Neural cell (in vitro differentiated cells): ENCODE data around the gene PLXNA2. TPM values are rescaled to one million over a fixed set of nuclear protein-coding genes. Genes with fewer than 3 reads are reported as not detected.

Source experiments
- H2AFZ ChIP-seq: fragments of 200-600, 300-800 bp; sonication (generic), shearing (Covaris generic); 2 replicates; pipeline ENCODE4 v1.6.0; 2014; ENCODE audit warnings: low read depth, mild to moderate bottlenecking, antibody characterized with exemption, low read length, moderate library complexity
- H3F3A ChIP-seq: fragments of 200-600 bp; shearing (Covaris generic); 2 replicates; pipeline ENCODE4 v1.6.1; 2016; ENCODE audit warnings: mild to moderate bottlenecking, moderate library complexity, mixed read lengths, antibody characterized with exemption, low read length; ENCODE audit not compliant: insufficient read depth, poor library complexity, severe bottlenecking
- H3K27ac ChIP-seq: fragments of 200-600, 300-800 bp; sonication (generic), shearing (Covaris generic); 2 replicates; pipeline ENCODE4 v1.5.1; 2014; ENCODE audit warnings: mild to moderate bottlenecking, low read length, moderate library complexity
- H3K27me3 ChIP-seq: fragments of 300-800, 200-600 bp; sonication (generic), shearing (Covaris generic); 2 replicates; pipeline ENCODE4 v1.6.0; 2014; ENCODE audit warnings: mild to moderate bottlenecking, low read depth, low read length, moderate library complexity; ENCODE audit not compliant: insufficient read depth
- H3K36me3 ChIP-seq: fragments of 300-800, 200-600 bp; sonication (generic), shearing (Covaris generic); 2 replicates; pipeline ENCODE4 v1.5.1; 2014; ENCODE audit warnings: mild to moderate bottlenecking, antibody characterized with exemption, low read length, moderate library complexity; ENCODE audit not compliant: insufficient read depth
- H3K4me2 ChIP-seq: fragments of 300-800, 200-600 bp; sonication (generic), shearing (Covaris generic); 2 replicates; pipeline ENCODE4 v1.6.0; 2014; ENCODE audit warnings: mild to moderate bottlenecking, low read length
- H3K4me3 ChIP-seq: fragments of 300-800, 200-600 bp; sonication (generic), shearing (Covaris generic); 2 replicates; pipeline ENCODE4 v1.5.1; 2014; ENCODE audit warnings: mild to moderate bottlenecking, low read length, moderate library complexity
- H3K79me2 ChIP-seq: fragments of 200-600 bp; shearing (Covaris generic); replicated peaks from 2 replicates; pipeline ENCODE4 v1.6.0; 2014; ENCODE audit warnings: mild to moderate bottlenecking, low read length, moderate library complexity; ENCODE audit not compliant: insufficient read depth
- H3K9ac ChIP-seq: fragments of 300-800, 200-600 bp; sonication (generic), shearing (Covaris generic); 2 replicates; pipeline ENCODE4 v1.6.1; 2016; ENCODE audit warnings: mild to moderate bottlenecking, low read length, mixed read lengths
- H3K9me2 ChIP-seq: fragments of 200-600 bp; shearing (Covaris generic); 2 replicates; pipeline ENCODE4 v1.6.1; 2016; ENCODE audit warnings: mild to moderate bottlenecking, low read length, mixed read lengths; ENCODE audit not compliant: insufficient read depth
- H3K9me3 ChIP-seq: fragments of 200-600, 300-800 bp; sonication (generic), shearing (Covaris generic); 2 replicates; pipeline ENCODE4 v1.6.1; 2016; ENCODE audit warnings: mild to moderate bottlenecking, mixed run types, low read length, moderate library complexity, mixed read lengths
- H4K20me1 ChIP-seq: fragments of 200-600 bp; shearing (Covaris generic); 2 replicates; pipeline ENCODE4 v1.6.1; 2016; ENCODE audit warnings: mild to moderate bottlenecking, mixed run types; ENCODE audit not compliant: insufficient read depth
- CTCF ChIP-seq: fragments of 450-650 bp; IDR thresholded peaks from 2 replicates; pipeline ENCODE4 v1.5.1; 2014; ENCODE audit warnings: antibody characterized with exemption, mild to moderate bottlenecking, moderate library complexity; ENCODE audit not compliant: poor library complexity, severe bottlenecking
- EP300 ChIP-seq: fragments of 450-650 bp; conservative IDR thresholded peaks from 2 replicates; pipeline ENCODE4 v1.6.1; 2014; ENCODE audit warnings: antibody characterized with exemption, mild to moderate bottlenecking, moderate library complexity; ENCODE audit not compliant: poor library complexity, severe bottlenecking
- EZH2 ChIP-seq: fragments of 200-600, 300-800 bp; shearing (Covaris generic), sonication (generic); IDR thresholded peaks from 2 replicates; pipeline ENCODE4 v1.6.1; 2014; ENCODE audit warnings: antibody characterized with exemption, low read length, borderline replicate concordance, mild to moderate bottlenecking; ENCODE audit not compliant: insufficient read depth, poor library complexity, severe bottlenecking
- MXI1 ChIP-seq: fragments of 450-650 bp; conservative IDR thresholded peaks from 2 replicates; pipeline ENCODE4 v1.6.1; 2014; ENCODE audit warnings: antibody characterized with exemption, mild to moderate bottlenecking; ENCODE audit not compliant: poor library complexity, severe bottlenecking
- POLR2AphosphoS5 ChIP-seq: IDR thresholded peaks from 2 replicates; pipeline ENCODE4 v1.6.1; 2012
- RAD21 ChIP-seq: fragments of 450-650 bp; conservative IDR thresholded peaks from 2 replicates; pipeline ENCODE4 v1.6.1; 2014; ENCODE audit warnings: antibody characterized with exemption, mild to moderate bottlenecking, moderate library complexity
- SMC3 ChIP-seq: fragments of 450-650 bp; conservative IDR thresholded peaks from 2 replicates; pipeline ENCODE4 v1.6.1; 2014; ENCODE audit warnings: antibody characterized with exemption, mild to moderate bottlenecking, moderate library complexity; ENCODE audit not compliant: poor library complexity
- TAF1 ChIP-seq: IDR thresholded peaks from 2 replicates; pipeline ENCODE4 v1.6.1; 2012; ENCODE audit warnings: low read depth
- polyA plus RNA-seq: library from polyadenylated mRNA; depleted of rRNA; stranded (reverse); fragments of >200 nt; gene quantifications from 2 replicates; pipeline ENCODE4 v1.2.3, GENCODE V29; 2014
- TF ChIP-seq, protein P1 (sequence below): IDR thresholded peaks from 2 replicates; pipeline ENCODE4 v1.6.1; 2012; ENCODE audit warnings: borderline replicate concordance

The PLXNA2 gene
- polyA plus RNA-seq, 1 donor from 2014 or later, result 30.6 TPM

DNA sequence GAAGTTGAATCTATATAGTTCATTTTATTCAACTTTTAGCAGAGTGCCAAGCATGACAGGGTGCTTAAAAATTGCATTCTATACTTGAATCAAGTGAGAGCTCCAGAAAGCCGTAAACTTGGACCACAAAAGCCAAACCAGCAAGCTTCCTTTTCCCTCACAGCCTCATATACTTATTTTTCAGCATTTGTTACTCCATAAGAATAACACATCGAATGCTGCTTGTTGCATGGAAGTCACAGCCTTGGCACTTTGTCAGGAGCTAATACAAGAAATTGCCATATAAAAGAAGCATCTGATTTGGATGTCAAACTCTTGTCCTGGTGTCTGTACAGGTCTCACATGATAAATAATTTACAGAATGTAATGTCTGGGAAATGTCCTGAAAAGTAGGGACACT is 87.4 kb downstream of the PLXNA2 start:
- TF ChIP-seq MXI1 (no peak), CTCF (no peak), POLR2AphosphoS5 (no peak), EZH2 (no peak), SMC3 (no peak), TAF1 (no peak), RAD21 (no peak), EP300 (no peak)
- TF ChIP-seq, protein P1, sequence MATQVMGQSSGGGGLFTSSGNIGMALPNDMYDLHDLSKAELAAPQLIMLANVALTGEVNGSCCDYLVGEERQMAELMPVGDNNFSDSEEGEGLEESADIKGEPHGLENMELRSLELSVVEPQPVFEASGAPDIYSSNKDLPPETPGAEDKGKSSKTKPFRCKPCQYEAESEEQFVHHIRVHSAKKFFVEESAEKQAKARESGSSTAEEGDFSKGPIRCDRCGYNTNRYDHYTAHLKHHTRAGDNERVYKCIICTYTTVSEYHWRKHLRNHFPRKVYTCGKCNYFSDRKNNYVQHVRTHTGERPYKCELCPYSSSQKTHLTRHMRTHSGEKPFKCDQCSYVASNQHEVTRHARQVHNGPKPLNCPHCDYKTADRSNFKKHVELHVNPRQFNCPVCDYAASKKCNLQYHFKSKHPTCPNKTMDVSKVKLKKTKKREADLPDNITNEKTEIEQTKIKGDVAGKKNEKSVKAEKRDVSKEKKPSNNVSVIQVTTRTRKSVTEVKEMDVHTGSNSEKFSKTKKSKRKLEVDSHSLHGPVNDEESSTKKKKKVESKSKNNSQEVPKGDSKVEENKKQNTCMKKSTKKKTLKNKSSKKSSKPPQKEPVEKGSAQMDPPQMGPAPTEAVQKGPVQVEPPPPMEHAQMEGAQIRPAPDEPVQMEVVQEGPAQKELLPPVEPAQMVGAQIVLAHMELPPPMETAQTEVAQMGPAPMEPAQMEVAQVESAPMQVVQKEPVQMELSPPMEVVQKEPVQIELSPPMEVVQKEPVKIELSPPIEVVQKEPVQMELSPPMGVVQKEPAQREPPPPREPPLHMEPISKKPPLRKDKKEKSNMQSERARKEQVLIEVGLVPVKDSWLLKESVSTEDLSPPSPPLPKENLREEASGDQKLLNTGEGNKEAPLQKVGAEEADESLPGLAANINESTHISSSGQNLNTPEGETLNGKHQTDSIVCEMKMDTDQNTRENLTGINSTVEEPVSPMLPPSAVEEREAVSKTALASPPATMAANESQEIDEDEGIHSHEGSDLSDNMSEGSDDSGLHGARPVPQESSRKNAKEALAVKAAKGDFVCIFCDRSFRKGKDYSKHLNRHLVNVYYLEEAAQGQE, result no peak
- no peaks in the 10 kb centered on the region for H3F3A ChIP-seq
- H3K4me3 ChIP-seq, result no peak overlapping the region
- no peak overlapping the region for H3K27ac ChIP-seq
- H3K9me2 ChIP-seq, result no peaks in the 10 kb centered on the region
- H2AFZ ChIP-seq, result no peak overlapping the region
- H3K79me2 ChIP-seq, result no peaks in the 10 kb centered on the region
- no peaks in the 10 kb centered on the region for H3K36me3 ChIP-seq
- H3K9me3 ChIP-seq, result no peaks in the 10 kb centered on the region
- H3K4me2 ChIP-seq, result no peak overlapping the region
- H3K27me3 ChIP-seq, result no peaks in the 10 kb centered on the region
- peaks cover 4% of the 10 kb centered on the region for H4K20me1 ChIP-seq
- H3K9ac ChIP-seq, result no peak overlapping the region

- no peak overlapping the region for H3K4me3 ChIP-seq
- no peak overlapping the region for H3K9ac ChIP-seq
- H3K79me2 ChIP-seq, result no peaks in the 10 kb centered on the region
- TF ChIP-seq EZH2 (no peak), POLR2AphosphoS5 (no peak), TAF1 (no peak), MXI1 (no peak), SMC3 (no peak), CTCF (no peak)
- H3K27ac ChIP-seq, result no peak overlapping the region
- no peak overlapping the region for H2AFZ ChIP-seq
- H3K9me3 ChIP-seq, result no peaks in the 10 kb centered on the region
- no peaks in the 10 kb centered on the region for H3K27me3 ChIP-seq
- no peaks in the 10 kb centered on the region for H3K9me2 ChIP-seq
- H4K20me1 ChIP-seq, result peaks cover 4% of the 10 kb centered on the region
- H3F3A ChIP-seq, result no peaks in the 10 kb centered on the region
- H3K4me2 ChIP-seq, result no peak overlapping the region
- no peaks in the 10 kb centered on the region for H3K36me3 ChIP-seq
These were observed 87.9 kb downstream of the PLXNA2 start for GRCh38 chr1:208156310-208156709.
